ENCODE results near the gene ABLIM3. TPM values are rescaled to one million over a fixed set of nuclear protein-coding genes. Genes with fewer than 3 reads are reported as not detected.
"Not testable (repeated sequence)": the region's sequence is repeated elsewhere in the genome, so short reads cannot be mapped to it uniquely, and the experiment has no call there.

ABLIM3 gene
- total and polyA plus RNA-seq, 9 of the 15 experiments (the other 6 are each of a cell fraction or from before 2014, with no cell fraction given): 0.03 to 0.38 (median 0.11) TPM

- TF ChIP-seq, protein P1, sequence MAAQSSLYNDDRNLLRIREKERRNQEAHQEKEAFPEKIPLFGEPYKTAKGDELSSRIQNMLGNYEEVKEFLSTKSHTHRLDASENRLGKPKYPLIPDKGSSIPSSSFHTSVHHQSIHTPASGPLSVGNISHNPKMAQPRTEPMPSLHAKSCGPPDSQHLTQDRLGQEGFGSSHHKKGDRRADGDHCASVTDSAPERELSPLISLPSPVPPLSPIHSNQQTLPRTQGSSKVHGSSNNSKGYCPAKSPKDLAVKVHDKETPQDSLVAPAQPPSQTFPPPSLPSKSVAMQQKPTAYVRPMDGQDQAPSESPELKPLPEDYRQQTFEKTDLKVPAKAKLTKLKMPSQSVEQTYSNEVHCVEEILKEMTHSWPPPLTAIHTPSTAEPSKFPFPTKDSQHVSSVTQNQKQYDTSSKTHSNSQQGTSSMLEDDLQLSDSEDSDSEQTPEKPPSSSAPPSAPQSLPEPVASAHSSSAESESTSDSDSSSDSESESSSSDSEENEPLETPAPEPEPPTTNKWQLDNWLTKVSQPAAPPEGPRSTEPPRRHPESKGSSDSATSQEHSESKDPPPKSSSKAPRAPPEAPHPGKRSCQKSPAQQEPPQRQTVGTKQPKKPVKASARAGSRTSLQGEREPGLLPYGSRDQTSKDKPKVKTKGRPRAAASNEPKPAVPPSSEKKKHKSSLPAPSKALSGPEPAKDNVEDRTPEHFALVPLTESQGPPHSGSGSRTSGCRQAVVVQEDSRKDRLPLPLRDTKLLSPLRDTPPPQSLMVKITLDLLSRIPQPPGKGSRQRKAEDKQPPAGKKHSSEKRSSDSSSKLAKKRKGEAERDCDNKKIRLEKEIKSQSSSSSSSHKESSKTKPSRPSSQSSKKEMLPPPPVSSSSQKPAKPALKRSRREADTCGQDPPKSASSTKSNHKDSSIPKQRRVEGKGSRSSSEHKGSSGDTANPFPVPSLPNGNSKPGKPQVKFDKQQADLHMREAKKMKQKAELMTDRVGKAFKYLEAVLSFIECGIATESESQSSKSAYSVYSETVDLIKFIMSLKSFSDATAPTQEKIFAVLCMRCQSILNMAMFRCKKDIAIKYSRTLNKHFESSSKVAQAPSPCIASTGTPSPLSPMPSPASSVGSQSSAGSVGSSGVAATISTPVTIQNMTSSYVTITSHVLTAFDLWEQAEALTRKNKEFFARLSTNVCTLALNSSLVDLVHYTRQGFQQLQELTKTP (IDR thresholded peaks at IDR 0.05; ENCODE audit: low read depth in 1 of 2, partially characterized antibody in 2 of 2): peak in 1 of 2 experiments; percentile 30
- 0 out of 2 replicates have a peak, but pooled peaks have one; percentile 56 for TF ChIP-seq JUN (IDR thresholded peaks at IDR 0.05; ENCODE audit: borderline replicate concordance, low read depth, low read length)
- not testable (repeated sequence) for TF ChIP-seq JUN (CRISPR knock-in tag; IDR thresholded peaks at IDR 0.05; ENCODE audit: borderline replicate concordance)
These were observed 46.3 kb downstream of the ABLIM3 start (continued) for GRCh38 chr5:149187617-149188016.

- H3K9me3 ChIP-seq (replicated peaks; ENCODE audit: control insufficient read depth, insufficient read depth, low read depth, low read length): no peaks in the 10 kb centered on the region
- ChIA-PET CTCF (ENCODE audit: low intra/inter-chr PET ratio) (no interaction called here), POLR2A (no interaction called here)
- H3K27me3 ChIP-seq (ENCODE audit: control insufficient read depth in 2 of 2, insufficient read depth in 2 of 2, low read length in 2 of 2): peaks cover 3 to 4% of the 10 kb centered on the region in 2 experiments; a peak in 1 of 5 replicates
- intact Hi-C loops (cut with micrococcal nuclease) (no loop called here), in situ Hi-C loops (cut with MboI) (no loop called here)
- DNase-seq (ENCODE audit: extremely low read depth in 1 of 4, low spot score in 3 of 4) (no peak), FAIRE-seq (no peak), ATAC-seq (no peak)
- H3K9ac ChIP-seq (ENCODE audit: insufficient read depth in 1 of 2, low read depth in 2 of 2, low read length in 2 of 2): no peak overlapping the region
- no peak overlapping the region for H3K27ac ChIP-seq (ENCODE audit: extremely low read depth, low read depth, low read length)
- H3K36me3 ChIP-seq (ENCODE audit: control insufficient read depth, insufficient read depth, low read length): no peaks in the 10 kb centered on the region
- no peaks in the 10 kb centered on the region for H4K20me1 ChIP-seq (replicated peaks; ENCODE audit: control insufficient read depth, insufficient read depth, low read length)
- 14% methylated on average over 3 of the region's 3 CpGs for WGBS (ENCODE audit: insufficient coverage, low coverage, missing lambda C conversion rate)
- no peaks in the 10 kb centered on the region; a peak in 1 of 5 replicates for H3K4me1 ChIP-seq (replicated peaks in 1 of 2; ENCODE audit: control insufficient read depth in 2 of 2, insufficient read depth in 2 of 2, low read length in 2 of 2)
- H3K4me2 ChIP-seq (ENCODE audit: insufficient read depth, low read length): no peak overlapping the region
- H3K4me3 ChIP-seq: no peak overlapping the region
- no peak overlapping the region for H2AFZ ChIP-seq (ENCODE audit: low read depth, low read length)
- no peaks in the 10 kb centered on the region for H3K9me1 ChIP-seq (ENCODE audit: control insufficient read depth, insufficient read depth, low read length)
- BruUV-seq (replicated peaks): no TSS peak
- H3K79me2 ChIP-seq (ENCODE audit: control insufficient read depth, insufficient read depth, low read length): no peaks in the 10 kb centered on the region
- TF ChIP-seq NR4A1 (CRISPR knock-in tag; IDR thresholded peaks at IDR 0.05) (no peak), NR4A1 (tag; IDR thresholded peaks at IDR 0.05) (no peak), MECOM (CRISPR knock-in tag; IDR thresholded peaks at IDR 0.05) (no peak), ZNF384 (IDR thresholded peaks at IDR 0.05; ENCODE audit: low read depth, low read length) (no peak), NONO (IDR thresholded peaks at IDR 0.05; ENCODE audit: low read depth in 2 of 2, low read length in 1 of 2) (no peak), ZNF79 (CRISPR knock-in tag; IDR thresholded peaks at IDR 0.05; ENCODE audit: low read depth) (no peak)
These were observed 47.1 kb downstream of the ABLIM3 start for GRCh38 chr5:149188383-149188782.

Measured in K562 (cell line).